HFF-Myc (cell line): ENCODE measurements around the gene PPP6R2.
A peak's percentile ranks its signal among the peaks of the same experiment; 100 is the strongest.
"Not testable (repeated sequence)": the region's sequence is repeated elsewhere in the genome, so short reads cannot be mapped to it uniquely, and the experiment has no call there.

Source experiments
- DNase-seq: peaks from one replicate; pipeline ENCODE4 v3.0.0-alpha.2; 2011; ENCODE audit warnings: low read depth; ENCODE audit errors: extremely low read depth
- H3K4me3 ChIP-seq: replicated peaks from 2 replicates; pipeline ENCODE4 v1.5.1; 2011; ENCODE audit warnings: low read depth, mild to moderate bottlenecking, control low read depth, low read length
- TF ChIP-seq, protein P1 (sequence below): IDR thresholded peaks from 2 replicates; pipeline ENCODE4 v1.5.1; 2012; ENCODE audit warnings: mild to moderate bottlenecking, low read depth, low read length, control low read depth; ENCODE audit errors: missing control alignments

PPP6R2 gene

GRCh38 chr22:50396751-50397370, 53.7 kb downstream of the PPP6R2 start:
- TF ChIP-seq, protein P1, sequence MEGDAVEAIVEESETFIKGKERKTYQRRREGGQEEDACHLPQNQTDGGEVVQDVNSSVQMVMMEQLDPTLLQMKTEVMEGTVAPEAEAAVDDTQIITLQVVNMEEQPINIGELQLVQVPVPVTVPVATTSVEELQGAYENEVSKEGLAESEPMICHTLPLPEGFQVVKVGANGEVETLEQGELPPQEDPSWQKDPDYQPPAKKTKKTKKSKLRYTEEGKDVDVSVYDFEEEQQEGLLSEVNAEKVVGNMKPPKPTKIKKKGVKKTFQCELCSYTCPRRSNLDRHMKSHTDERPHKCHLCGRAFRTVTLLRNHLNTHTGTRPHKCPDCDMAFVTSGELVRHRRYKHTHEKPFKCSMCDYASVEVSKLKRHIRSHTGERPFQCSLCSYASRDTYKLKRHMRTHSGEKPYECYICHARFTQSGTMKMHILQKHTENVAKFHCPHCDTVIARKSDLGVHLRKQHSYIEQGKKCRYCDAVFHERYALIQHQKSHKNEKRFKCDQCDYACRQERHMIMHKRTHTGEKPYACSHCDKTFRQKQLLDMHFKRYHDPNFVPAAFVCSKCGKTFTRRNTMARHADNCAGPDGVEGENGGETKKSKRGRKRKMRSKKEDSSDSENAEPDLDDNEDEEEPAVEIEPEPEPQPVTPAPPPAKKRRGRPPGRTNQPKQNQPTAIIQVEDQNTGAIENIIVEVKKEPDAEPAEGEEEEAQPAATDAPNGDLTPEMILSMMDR, result no peak
- no peak for DNase-seq
- no peak overlapping the region for H3K4me3 ChIP-seq

DNA sequence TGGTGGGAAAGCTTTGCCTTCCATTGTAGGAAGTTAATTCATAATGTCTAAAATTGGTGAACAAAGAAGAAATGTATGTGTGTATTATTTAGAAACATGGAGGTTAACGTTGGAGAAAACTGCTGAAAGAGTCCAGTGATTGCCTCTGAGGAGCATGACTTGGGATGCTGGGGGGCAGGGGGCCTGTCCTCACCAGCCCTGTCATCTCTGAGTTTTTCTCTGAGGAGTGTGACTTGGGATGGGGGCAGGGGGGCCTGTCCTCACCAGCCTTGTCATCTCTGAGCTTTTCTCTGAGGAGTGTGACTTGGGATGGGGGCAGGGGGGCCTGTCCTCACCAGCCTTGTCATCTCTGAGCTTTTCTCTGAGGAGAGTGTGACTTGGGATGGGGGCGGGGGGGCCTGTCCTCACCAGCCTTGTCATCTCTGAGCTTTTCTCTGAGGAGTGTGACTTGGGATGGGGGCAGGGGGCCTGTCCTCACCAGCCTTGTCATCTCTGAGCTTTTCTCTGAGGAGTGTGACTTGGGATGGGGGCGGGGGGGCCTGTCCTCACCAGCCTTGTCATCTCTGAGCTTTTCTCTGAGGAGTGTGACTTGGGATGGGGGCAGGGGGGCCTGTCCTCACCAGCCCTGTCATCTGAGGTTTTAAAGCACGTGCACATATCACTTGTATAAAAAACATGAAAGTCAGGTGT, 54.4 kb downstream of the PPP6R2 start:
- H3K4me3 ChIP-seq, result not testable (repeated sequence)

GRCh38 chr22:50398831-50399648, 55.9 kb downstream of the PPP6R2 start:
- no peak overlapping the region for H3K4me3 ChIP-seq
- no peak for DNase-seq
- TF ChIP-seq, protein P1, result no peak

More for the DNA sequence above, 54.4 kb downstream of the PPP6R2 start:
- not testable (repeated sequence) for DNase-seq

DNA sequence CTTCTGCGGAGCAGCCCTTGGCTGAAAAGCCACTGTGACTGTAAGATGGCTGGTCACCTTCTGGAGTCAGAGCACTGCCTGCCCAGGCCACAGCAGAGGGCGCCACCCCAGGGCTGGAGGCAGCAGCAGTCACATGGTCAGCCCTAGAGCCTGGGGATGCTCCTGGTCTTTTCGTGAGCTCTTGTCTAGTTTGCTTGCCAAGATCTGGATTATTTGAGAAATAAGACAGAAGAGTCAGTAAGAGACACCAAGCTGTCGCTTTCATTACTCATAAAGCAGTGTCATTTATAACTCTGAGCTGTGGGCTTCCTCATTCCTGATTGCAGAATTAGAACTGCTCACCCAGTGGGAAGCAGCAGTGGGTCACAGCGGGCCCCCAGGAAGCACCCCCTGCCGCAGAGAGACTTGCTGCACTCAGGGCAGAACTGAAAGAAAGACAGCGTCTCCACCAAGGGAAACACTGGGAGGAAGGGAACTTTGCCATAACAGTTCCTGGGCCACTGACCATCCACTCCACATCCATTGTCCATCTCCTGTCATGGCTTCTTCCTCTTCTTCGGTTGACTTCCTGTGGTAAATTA, 56.7 kb downstream of the PPP6R2 start:
- DNase-seq, result no peak
- H3K4me3 ChIP-seq, result no peak overlapping the region
- TF ChIP-seq, protein P1, result peak; percentile 55

DNA sequence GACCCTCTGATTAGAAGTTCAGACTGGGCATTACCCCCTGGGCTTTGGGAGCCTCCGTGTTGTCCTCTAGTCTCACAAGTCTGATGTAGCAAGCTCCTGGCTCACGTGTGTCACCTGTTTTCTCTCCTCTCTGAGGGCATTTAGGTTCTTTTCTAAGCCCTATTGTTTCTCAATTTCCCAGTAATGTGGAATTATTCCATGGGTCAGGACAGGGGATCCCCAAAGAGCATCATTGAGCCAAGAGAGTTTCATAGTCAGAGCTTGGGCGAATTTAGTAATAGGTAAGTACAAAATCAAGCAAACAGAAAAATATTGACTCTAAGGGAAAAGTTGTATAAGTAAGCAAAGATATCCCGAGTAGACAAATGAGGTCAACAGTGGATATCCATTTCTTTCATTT, 57.3 kb downstream of the PPP6R2 start:
- DNase-seq, result no peak
- H3K4me3 ChIP-seq, result no peak overlapping the region
- TF ChIP-seq, protein P1, result no peak

- DNase-seq, result no peak
- no peak overlapping the region for H3K4me3 ChIP-seq
- TF ChIP-seq, protein P1, result no peak
Observed at GRCh38 chr22:50400931-50401330, 57.8 kb downstream of the PPP6R2 start.

DNA sequence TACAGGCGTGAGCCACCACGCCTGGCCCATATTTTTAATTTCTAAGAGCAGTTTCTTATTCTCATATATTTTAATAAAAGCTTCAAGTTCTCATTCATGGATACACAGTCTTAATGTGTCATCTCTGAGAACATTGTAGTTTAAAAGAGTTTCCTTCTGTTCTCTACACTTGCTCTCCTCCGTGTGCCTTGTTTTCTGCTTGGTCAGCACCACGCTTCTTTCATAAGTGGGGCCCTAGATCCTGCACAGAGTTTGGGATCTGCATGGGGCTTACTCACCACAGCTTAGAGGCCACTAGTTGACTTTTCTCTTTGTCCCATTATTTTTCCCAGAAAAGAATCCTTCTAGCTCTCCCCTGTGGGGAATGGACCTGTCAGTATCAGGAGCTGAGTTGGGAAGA, 58.8 kb downstream of the PPP6R2 start:
- no peak overlapping the region for H3K4me3 ChIP-seq
- DNase-seq, result no peak
- TF ChIP-seq, protein P1, result no peak
